Measurements from ENCODE around the gene CCDC112. TPM values are rescaled to one million over a fixed set of nuclear protein-coding genes. Genes with fewer than 3 reads are reported as not detected.

The CCDC112 gene
- total and polyA plus RNA-seq, 2 donors from 2014 or later: 3.8 to 6.5 TPM

GRCh38 chr5:115291397-115291796 is 5.1 kb downstream of the CCDC112 start:
- Histone ChIP-seq H3K9ac (ENCODE audit: low read length in 3 of 3) (no peak overlapping the region), H3K27me3 (ENCODE audit: control insufficient read depth, insufficient read depth, low read length) (no peaks in the 10 kb centered on the region), H3K4me1 (ENCODE audit: control insufficient read depth in 2 of 3, insufficient read depth in 2 of 3, low read depth in 1 of 3, low read length in 3 of 3) (peaks cover 0 to 3% (median 0%) of the 10 kb centered on the region in 3 donors), H3K4me3 (ENCODE audit: low read length in 3 of 3) (no peak overlapping the region), H3K27ac (ENCODE audit: low read depth in 2 of 2, low read length in 2 of 2) (no peak overlapping the region), H3K9me3 (ENCODE audit: control insufficient read depth in 2 of 3, insufficient read depth in 1 of 3, low read length in 3 of 3) (no peaks in the 10 kb centered on the region), H3K36me3 (ENCODE audit: control insufficient read depth in 2 of 3, insufficient read depth in 3 of 3, low read length in 3 of 3) (no peaks in the 10 kb centered on the region)
- no peak for FAIRE-seq
- DNase-seq: no peak
- intact Hi-C loops (cut with DNase I): no loop called here
- TF ChIP-seq CTCF (IDR thresholded peaks at IDR 0.05; ENCODE audit: borderline replicate concordance, extremely low read depth, insufficient read depth): no peak

GRCh38 chr5:115289104-115289503 is 7.3 kb downstream of the CCDC112 start:
- no peak overlapping the region for H3K9ac ChIP-seq (ENCODE audit: low read length in 3 of 3)
- intact Hi-C loops (cut with DNase I): no loop called here
- no peaks in the 10 kb centered on the region for H3K27me3 ChIP-seq (ENCODE audit: control insufficient read depth, insufficient read depth, low read length)
- FAIRE-seq (no peak), DNase-seq (no peak)
- H3K36me3 ChIP-seq (ENCODE audit: control insufficient read depth in 2 of 3, insufficient read depth in 3 of 3, low read length in 3 of 3): no peaks in the 10 kb centered on the region
- H3K4me3 ChIP-seq (ENCODE audit: low read length in 3 of 3): no peak overlapping the region
- no peak overlapping the region for H3K27ac ChIP-seq (ENCODE audit: low read depth in 2 of 2, low read length in 2 of 2)
- no peak for TF ChIP-seq CTCF (IDR thresholded peaks at IDR 0.05; ENCODE audit: borderline replicate concordance, extremely low read depth, insufficient read depth)
- no peaks in the 10 kb centered on the region for H3K4me1 ChIP-seq (ENCODE audit: control insufficient read depth in 2 of 3, insufficient read depth in 2 of 3, low read depth in 1 of 3, low read length in 3 of 3)
- H3K9me3 ChIP-seq (ENCODE audit: control insufficient read depth in 2 of 3, insufficient read depth in 1 of 3, low read length in 3 of 3): no peaks in the 10 kb centered on the region

- no peak overlapping the region for H3K4me3 ChIP-seq (ENCODE audit: low read length in 3 of 3)
- no peaks in the 10 kb centered on the region for H3K9me3 ChIP-seq (ENCODE audit: control insufficient read depth in 2 of 3, insufficient read depth in 1 of 3, low read length in 3 of 3)
- H3K27me3 ChIP-seq (ENCODE audit: control insufficient read depth, insufficient read depth, low read length): no peaks in the 10 kb centered on the region
- FAIRE-seq: no peak
- intact Hi-C loops (cut with DNase I): no loop called here
- no peak overlapping the region for H3K27ac ChIP-seq (ENCODE audit: low read depth in 2 of 2, low read length in 2 of 2)
- no peaks in the 10 kb centered on the region for H3K36me3 ChIP-seq (ENCODE audit: control insufficient read depth in 2 of 3, insufficient read depth in 3 of 3, low read length in 3 of 3)
- no peak overlapping the region for H3K9ac ChIP-seq (ENCODE audit: low read length in 3 of 3)
- TF ChIP-seq CTCF (IDR thresholded peaks at IDR 0.05; ENCODE audit: borderline replicate concordance, extremely low read depth, insufficient read depth): no peak
- H3K4me1 ChIP-seq (ENCODE audit: control insufficient read depth in 2 of 3, insufficient read depth in 2 of 3, low read depth in 1 of 3, low read length in 3 of 3): no peaks in the 10 kb centered on the region
- no peak for DNase-seq
These were observed 12.4 kb downstream of the CCDC112 start for GRCh38 chr5:115284021-115284420.

GRCh38 chr5:115282131-115282530 is 14.3 kb downstream of the CCDC112 start:
- FAIRE-seq (no peak), DNase-seq (no peak)
- Histone ChIP-seq H3K4me1 (ENCODE audit: control insufficient read depth in 2 of 3, insufficient read depth in 2 of 3, low read depth in 1 of 3, low read length in 3 of 3) (no peaks in the 10 kb centered on the region), H3K9me3 (ENCODE audit: control insufficient read depth in 2 of 3, insufficient read depth in 1 of 3, low read length in 3 of 3) (no peaks in the 10 kb centered on the region), H3K36me3 (ENCODE audit: control insufficient read depth in 2 of 3, insufficient read depth in 3 of 3, low read length in 3 of 3) (no peaks in the 10 kb centered on the region), H3K4me3 (ENCODE audit: low read length in 3 of 3) (no peak overlapping the region), H3K9ac (ENCODE audit: low read length in 3 of 3) (no peak overlapping the region), H3K27ac (ENCODE audit: low read depth in 2 of 2, low read length in 2 of 2) (no peak overlapping the region), H3K27me3 (ENCODE audit: control insufficient read depth, insufficient read depth, low read length) (no peaks in the 10 kb centered on the region)
- TF ChIP-seq CTCF (IDR thresholded peaks at IDR 0.05; ENCODE audit: borderline replicate concordance, extremely low read depth, insufficient read depth): no peak
- intact Hi-C loops (cut with DNase I): no loop called here

All from kidney (tissue), 14 donors.